ENCODE measurements around the gene OR13C5.

GRCh38 chr9:104555521-104555920 lies 43.7 kb downstream of the OR13C5 start:
- TF ChIP-seq EZH2 (IDR thresholded peaks at IDR 0.05; ENCODE audit: insufficient read depth, poor library complexity, severe bottlenecking): no peak
- TF ChIP-seq EZH2phosphoT487 (IDR thresholded peaks at IDR 0.05; ENCODE audit: insufficient read depth, low read depth): no peak
